GM19239 (cell line): ENCODE measurements around the gene ZNF205.
"Not testable (repeated sequence)": the region's sequence is repeated elsewhere in the genome, so short reads cannot be mapped to it uniquely, and the experiment has no call there.

Experiments
- DNase-seq: peaks from one replicate; pipeline ENCODE4 v3.0.0; 2011; ENCODE audit warnings: low spot score; ENCODE audit not compliant: insufficient read length
- FAIRE-seq: peaks from 2 replicates; lab custom pipeline; 2011; peaks lifted over from hg19 to GRCh38; lab: Jason Lieb, UNC

ZNF205 gene

GRCh38 chr16:3164121-3164991 lies 52.0 kb downstream of the ZNF205 start:
- DNase-seq (no peak), FAIRE-seq (no peak)

- FAIRE-seq (no peak), DNase-seq (no peak)
These were observed 52.9 kb downstream of the ZNF205 start for GRCh38 chr16:3165111-3165822.

GRCh38 chr16:3166505-3166886 lies 54.1 kb downstream of the ZNF205 start:
- DNase-seq (no peak), FAIRE-seq (no peak)

GRCh38 chr16:3168729-3169128 lies 56.3 kb downstream of the ZNF205 start:
- not testable (repeated sequence) for DNase-seq, FAIRE-seq
